Measurements from ENCODE around the gene SSR1. TPM values are rescaled to one million over a fixed set of nuclear protein-coding genes. Genes with fewer than 3 reads are reported as not detected.
A peak's percentile ranks its signal among the peaks of the same experiment; 100 is the strongest.

Gene SSR1
- total and polyA plus RNA-seq, 2 of the 13 experiments (the other 11 are each of a cell fraction or from before 2014, with no cell fraction given), result 203 to 243 TPM

DNA sequence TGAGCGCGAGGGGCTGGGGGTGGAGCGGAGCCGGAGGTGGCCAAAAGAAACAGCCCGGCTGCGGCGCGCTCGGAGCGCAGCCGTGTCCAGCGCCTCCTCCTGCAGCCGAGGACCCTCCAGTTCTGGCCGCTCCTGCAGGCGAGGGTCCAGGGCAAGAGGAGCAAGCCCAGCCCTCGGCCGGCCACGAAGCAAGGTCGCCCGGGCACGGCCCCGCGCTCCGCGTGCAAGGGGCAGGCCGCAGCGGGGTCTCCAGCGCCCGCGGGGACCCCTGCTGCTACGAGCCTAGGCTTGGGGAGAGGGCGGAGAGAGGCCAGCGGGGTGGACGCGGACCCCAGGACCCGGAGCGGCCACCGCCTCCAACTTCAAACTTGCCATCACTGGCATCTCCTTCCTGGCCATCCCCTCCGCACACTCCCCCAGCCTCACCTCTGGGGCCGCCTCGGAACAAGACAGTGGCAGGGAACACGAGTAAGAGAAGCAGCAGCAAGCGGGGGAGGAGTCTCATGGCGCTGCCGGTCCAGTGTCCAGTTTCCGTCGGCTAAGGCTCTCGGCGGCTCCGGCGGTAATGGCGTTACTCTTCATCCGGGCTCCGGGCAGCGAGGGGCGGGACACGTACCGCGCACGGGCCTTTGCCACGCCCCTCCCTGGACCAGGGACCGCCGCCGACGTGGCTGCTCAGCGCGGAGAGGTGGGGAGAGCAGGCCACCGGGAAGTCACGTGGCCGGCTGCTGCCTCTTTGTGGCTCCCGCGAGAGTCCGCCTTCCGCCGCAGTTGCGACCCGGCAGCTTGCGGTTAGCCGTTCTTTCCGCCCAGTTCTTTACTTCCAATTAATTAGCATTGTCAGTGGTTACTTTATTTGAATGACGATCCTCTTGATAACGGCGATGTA is at the start of gene SSR1 (continued):
- no peak for TF ChIP-seq ZNF260 (CRISPR knock-in tag; IDR thresholded peaks at IDR 0.05; ENCODE audit: borderline replicate concordance, low read depth)
- peak; percentile 95 for TF ChIP-seq HOXA5 (CRISPR knock-in tag; IDR thresholded peaks at IDR 0.05)
- TF ChIP-seq, protein P1, sequence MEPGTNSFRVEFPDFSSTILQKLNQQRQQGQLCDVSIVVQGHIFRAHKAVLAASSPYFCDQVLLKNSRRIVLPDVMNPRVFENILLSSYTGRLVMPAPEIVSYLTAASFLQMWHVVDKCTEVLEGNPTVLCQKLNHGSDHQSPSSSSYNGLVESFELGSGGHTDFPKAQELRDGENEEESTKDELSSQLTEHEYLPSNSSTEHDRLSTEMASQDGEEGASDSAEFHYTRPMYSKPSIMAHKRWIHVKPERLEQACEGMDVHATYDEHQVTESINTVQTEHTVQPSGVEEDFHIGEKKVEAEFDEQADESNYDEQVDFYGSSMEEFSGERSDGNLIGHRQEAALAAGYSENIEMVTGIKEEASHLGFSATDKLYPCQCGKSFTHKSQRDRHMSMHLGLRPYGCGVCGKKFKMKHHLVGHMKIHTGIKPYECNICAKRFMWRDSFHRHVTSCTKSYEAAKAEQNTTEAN (CRISPR knock-in tag; conservative IDR thresholded peaks at IDR 0.05), result peak; percentile 74; the same call in 1 of the 2 replicates
- peak; percentile 88; the same call in 1 of the 2 replicates for TF ChIP-seq NRL (CRISPR knock-in tag; IDR thresholded peaks at IDR 0.05; ENCODE audit: borderline replicate concordance)
- peak; percentile 87 for TF ChIP-seq GATAD1 (CRISPR knock-in tag; IDR thresholded peaks at IDR 0.05)
- peak; percentile 84; the same call in 1 of the 2 replicates for TF ChIP-seq CAMTA2 (CRISPR knock-in tag; IDR thresholded peaks at IDR 0.05; ENCODE audit: borderline replicate concordance)
- TF ChIP-seq ZNF891 (CRISPR knock-in tag; IDR thresholded peaks at IDR 0.05), result peak; percentile 81; the same call in 1 of the 2 replicates
- TF ChIP-seq HCFC1 (IDR thresholded peaks at IDR 0.05; ENCODE audit: low read depth, low read length), result peak; percentile 31; the same call in 1 of the 2 replicates
- TF ChIP-seq STAG1 (CRISPR knock-in tag; IDR thresholded peaks at IDR 0.05), result no peak; the same call in 1 of the 2 replicates
- TF ChIP-seq YEATS2 (CRISPR knock-in tag; IDR thresholded peaks at IDR 0.05; ENCODE audit: borderline replicate concordance), result peak; percentile 98
- peak; percentile 85 for TF ChIP-seq NCOA2 (CRISPR knock-in tag; IDR thresholded peaks at IDR 0.05)
- TF ChIP-seq ZNF570 (CRISPR knock-in tag; IDR thresholded peaks at IDR 0.05; ENCODE audit: borderline replicate concordance), result no peak
- no peak for TF ChIP-seq SMC3 (IDR thresholded peaks at IDR 0.05; ENCODE audit: low read length)
- TF ChIP-seq, protein P2, sequence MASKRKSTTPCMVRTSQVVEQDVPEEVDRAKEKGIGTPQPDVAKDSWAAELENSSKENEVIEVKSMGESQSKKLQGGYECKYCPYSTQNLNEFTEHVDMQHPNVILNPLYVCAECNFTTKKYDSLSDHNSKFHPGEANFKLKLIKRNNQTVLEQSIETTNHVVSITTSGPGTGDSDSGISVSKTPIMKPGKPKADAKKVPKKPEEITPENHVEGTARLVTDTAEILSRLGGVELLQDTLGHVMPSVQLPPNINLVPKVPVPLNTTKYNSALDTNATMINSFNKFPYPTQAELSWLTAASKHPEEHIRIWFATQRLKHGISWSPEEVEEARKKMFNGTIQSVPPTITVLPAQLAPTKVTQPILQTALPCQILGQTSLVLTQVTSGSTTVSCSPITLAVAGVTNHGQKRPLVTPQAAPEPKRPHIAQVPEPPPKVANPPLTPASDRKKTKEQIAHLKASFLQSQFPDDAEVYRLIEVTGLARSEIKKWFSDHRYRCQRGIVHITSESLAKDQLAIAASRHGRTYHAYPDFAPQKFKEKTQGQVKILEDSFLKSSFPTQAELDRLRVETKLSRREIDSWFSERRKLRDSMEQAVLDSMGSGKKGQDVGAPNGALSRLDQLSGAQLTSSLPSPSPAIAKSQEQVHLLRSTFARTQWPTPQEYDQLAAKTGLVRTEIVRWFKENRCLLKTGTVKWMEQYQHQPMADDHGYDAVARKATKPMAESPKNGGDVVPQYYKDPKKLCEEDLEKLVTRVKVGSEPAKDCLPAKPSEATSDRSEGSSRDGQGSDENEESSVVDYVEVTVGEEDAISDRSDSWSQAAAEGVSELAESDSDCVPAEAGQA (IDR thresholded peaks at IDR 0.05; ENCODE audit: low read depth), result peak; percentile 86
- TF ChIP-seq, protein P2 (CRISPR knock-in tag; IDR thresholded peaks at IDR 0.05; ENCODE audit: borderline replicate concordance), result 0 out of 2 replicates have a peak, but pooled peaks have one; percentile 33
- TF ChIP-seq ZNF598 (CRISPR knock-in tag; IDR thresholded peaks at IDR 0.05; ENCODE audit: borderline replicate concordance), result peak; percentile 76; the same call in 1 of the 2 replicates
